ENCODE data around the gene CPSF3.

Gene CPSF3

DNA sequence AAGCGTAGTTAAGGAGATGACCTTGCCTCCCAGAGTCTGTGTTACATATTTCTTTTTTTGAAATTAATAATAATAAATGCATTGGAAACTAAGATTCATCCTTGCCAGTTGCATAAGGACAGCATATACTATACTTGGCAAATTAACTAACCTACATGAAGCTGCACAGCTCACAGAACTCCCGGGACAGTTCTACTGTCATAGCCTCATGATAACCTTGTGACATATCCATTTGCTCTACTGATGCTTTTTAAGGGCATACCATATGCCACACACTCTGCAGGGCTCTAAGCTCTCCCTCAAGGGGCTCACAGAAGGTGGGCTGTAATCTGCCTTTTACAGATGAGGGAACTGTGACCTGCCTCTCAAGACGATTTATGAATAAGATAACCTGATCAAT, 3.9 kb upstream of the CPSF3 start:
- DNase-seq (ENCODE audit: low read depth, low spot score) = no peak

DNA sequence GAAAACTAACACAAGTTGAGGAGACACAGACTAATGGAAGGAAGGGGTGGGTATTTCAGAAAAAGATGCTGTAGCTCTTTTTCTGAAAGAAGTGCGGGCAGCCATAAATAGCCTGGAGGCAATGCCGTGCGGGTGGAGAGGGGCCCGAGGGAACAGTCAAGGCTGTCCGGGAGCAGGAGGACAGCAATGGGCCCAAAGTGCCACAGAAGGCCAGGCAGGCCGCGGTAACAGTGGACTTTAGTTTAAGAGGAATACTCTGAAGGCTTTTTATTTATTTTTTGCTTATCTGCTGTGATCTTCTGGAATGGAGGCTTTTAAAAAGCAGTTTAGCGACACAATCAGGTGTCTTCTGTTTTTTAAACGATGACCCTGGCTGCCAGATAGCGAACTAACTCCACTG, 3.0 kb upstream of the CPSF3 start:
- DNase-seq (ENCODE audit: low read depth, low spot score) = no peak

DNA sequence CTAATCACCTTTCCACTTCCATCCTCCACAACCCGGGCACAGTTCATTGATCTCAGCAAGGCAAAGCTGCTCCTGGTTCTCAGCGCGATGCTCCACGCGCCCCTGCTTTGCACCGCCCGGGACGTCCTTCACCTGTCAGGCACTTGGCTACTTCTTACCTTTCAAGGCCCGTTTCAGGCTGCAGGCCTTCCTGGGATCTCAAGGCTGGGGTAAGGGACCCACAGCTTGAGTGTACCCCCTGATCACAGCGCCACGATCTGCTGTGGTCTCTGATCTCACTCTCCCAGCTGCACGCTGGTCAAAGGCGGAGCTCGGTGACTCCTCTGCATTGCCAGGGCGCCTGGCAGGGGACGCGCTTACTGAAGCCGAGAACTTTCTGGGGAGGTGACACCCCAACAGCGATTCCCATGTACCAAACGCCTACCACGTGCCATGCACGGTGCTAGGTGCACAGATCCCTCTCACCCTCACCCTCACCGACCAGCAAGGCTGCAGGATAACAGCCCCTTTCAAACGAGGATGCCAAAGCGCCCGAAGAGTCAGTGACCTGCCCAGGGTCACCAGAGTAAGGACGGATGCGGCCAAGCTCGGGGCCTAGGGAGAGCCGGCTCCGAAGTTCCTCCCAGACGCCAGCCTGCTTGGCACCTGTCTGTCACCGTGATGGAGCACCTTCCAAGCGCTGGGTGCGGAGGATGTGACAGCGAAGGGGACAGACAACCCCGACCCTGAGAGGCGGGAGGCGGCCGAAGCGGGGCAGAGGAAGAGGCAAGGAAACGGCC, 944 bp upstream of the CPSF3 start:
- no peak for DNase-seq (ENCODE audit: low read depth, low spot score)

DNA sequence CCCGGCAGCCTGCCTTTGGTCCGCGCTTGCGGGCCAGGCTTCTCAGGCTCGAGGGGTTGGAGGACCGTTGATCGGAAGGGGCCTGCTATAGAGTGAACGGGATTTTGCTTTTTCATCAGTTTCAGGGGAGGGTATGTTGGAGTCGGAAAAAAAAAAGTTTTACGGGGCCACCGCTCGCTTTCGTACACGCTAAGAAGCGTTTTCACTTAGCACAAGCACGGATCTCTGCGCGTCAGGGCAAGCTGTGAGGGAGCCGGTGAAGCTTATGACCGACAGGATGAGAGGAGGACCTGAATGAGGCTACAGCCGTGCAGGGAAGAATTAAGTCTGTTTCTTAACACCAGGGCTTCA, 443 bp downstream of the CPSF3 start:
- DNase-seq (ENCODE audit: low read depth, low spot score) = no peak

DNA sequence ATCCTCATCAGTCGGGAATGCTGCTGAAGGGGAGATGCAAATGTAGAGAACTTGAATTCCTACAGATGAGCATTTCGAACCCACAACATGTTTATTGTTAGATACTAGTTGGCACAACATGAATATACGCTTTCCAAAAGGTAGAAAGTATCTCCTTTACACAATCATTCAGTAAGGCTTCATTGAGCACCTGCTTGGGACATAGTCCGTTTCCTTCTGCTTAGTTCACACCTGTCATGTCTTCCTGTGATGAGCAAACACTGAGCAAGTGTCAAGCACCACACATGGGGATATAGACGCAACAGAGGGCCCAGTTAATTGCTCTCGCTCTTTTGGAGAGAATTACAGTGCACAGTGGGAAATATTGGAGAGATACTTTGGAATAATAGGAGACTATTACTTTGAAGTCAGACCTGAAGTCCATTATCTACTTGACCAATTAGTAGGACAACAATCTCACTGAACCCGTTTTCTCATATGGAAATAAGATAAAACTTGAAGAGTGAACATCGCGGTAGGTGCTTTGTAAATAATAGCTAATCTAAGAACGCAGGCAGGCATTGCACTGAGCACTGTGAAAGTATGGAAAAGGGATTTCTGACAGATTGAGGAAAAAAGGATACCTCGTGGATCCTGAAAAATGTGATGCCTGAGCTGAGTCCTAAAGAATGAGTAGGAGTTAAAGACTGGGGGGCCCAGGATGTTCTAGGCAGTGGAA, 1.2 kb downstream of the CPSF3 start:
- DNase-seq (ENCODE audit: low read depth, low spot score) = no peak

- DNase-seq (ENCODE audit: low read depth, low spot score) = no peak
Observed at GRCh38 chr2:9428965-9429577, 5.6 kb downstream of the CPSF3 start.

DNA sequence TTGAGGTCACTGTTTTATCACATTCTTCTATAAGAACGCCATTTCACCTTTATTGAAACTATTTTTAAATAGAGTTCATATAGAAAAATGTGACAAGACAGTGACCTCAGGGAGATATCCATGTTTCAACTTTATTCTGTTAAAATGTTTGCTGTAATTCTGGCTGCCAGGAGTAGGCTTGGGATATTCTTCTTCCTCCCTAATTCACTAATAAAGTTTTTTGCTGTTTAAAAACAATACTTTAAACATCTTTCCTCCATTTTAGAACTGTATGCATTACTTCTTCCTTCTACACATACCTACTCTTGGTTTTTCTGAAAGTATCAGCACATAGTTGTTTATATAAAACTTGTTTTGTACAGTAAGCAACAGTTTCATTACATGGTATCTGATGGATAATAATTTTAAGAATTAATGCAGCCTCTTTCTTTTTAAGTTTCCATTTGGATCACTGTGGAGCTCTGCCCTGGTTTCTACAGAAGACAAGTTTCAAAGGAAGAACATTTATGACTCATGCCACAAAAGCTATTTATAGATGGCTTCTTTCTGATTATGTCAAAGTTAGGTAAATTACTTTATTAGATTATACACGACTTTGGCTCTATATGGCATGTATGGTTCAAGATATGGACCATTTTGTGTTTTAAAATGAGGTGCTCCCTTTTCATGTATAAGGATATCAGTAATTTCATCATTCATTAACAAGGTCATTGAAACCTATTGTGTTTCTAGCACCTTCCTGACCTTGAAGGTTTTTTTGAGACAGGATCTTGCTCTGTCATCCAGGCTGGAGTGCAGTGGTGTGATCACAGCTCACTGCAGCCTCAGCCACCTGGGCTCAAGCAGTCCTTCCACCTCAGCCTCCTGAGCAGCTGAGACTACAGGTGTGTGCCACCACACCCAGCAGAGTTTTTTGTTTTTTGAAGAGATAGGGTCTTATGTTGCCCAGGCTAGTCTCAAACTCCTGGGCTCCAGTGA, 7.2 kb downstream of the CPSF3 start:
- no peak for DNase-seq (ENCODE audit: low read depth, low spot score)

DNA sequence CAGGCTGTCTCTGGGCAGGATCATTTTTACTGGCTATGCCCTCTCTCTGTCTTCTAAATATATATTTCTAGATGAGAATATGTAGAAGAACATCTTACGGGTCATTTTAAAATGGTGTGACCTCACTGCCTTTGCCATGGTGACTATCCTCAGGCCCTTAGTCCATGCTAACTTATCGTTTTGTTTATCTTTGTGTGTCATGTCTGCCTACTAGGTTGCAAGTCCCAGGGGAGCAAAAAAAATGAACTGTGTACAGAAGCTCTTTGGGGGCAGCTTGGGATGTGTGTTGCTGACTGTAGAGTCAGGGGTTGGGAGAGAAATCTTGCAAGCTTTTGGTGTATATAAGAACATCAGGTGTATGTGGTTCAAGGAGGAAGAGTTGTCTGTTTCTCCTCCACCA, 11.0 kb downstream of the CPSF3 start:
- DNase-seq (ENCODE audit: low read depth, low spot score) = no peak

DNA sequence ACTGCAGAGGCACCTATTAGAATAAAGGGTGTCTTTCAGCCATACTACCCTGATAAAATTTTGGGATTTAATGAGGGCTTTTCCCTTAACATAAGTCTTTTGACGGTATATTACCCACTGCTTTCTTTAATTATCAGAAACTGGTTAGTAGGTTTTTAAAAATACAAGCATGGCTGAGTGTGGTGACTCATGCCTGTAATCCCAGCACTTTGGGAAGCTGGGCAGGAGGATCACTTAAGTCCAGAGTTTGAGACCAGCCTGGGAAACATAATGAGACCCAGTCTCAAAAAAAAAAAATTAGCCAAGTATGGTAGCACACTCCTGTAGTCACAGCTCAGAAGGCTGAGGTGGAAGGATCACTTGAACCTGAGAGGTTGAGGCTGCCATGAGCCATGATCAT, 16.1 kb downstream of the CPSF3 start:
- DNase-seq (ENCODE audit: low read depth, low spot score) = no peak

DNA sequence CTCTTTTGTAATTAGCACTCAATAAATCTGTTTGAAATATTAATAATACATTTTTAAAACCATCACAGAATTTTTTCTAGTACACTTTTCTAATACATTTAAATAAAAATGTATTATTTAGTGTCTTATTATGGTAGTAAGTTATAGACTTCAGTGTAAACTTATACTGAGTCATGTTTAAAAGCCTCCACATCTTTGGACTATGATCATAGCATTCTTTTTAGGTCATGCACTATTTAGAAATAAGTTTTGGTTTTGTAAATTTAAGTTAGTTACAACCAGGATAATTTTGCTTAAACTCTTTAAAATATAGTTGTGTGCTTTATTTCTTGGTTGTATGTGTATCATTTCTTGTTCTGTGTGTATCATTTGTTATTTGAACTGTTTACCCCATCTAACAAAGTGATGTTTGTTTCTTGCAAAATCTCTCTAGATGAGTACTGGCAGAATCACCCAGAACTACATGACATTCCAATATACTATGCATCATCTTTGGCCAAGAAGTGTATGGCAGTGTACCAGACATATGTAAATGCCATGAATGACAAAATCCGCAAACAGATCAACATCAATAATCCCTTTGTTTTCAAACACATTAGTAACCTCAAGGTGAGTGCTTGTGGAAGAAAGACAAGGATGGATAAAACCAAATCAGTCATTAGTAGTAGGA, 16.7 kb downstream of the CPSF3 start:
- no peak for DNase-seq (ENCODE audit: low read depth, low spot score)

- no peak for DNase-seq (ENCODE audit: low read depth, low spot score)
Observed at GRCh38 chr2:9441556-9441955, 18.1 kb downstream of the CPSF3 start.

DNA sequence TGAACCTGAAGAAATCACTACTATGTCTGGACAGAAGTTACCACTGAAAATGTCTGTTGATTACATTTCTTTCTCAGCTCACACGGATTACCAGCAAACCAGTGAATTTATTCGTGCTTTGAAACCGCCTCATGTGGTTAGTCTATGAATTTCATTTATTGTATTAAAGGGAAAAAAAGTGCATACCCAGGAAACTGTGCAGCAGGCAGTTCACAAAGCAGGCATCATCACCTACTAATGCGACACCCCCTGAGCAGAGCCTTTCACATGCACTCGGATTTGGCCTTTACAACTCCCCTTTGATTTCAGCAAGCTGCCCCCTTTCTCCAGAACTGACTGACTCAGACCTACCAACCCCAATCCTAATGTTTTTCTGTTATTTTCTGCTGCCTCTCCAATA, 20.1 kb downstream of the CPSF3 start:
- no peak for DNase-seq (ENCODE audit: low read depth, low spot score)

DNA sequence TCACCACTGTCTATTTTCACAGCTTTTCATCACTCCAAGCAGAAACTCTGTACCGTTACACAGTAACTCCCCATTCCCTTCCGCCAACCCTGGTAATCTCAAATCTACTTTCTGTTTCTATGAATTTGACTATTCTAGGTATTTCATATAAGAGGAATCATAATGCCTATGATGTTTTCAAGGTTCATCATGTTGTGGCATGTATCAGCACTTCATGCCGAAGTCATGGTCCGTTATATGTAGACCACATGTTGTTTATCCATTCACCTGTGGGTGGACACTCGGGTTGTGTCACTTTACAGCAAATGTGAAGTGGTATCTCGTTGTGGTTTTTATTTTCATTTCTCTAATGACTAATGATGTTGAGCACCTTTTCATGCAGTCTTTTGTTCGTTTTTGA, 21.6 kb downstream of the CPSF3 start:
- no peak for DNase-seq (ENCODE audit: low read depth, low spot score)

GRCh38 chr2:9451231-9451630, 27.8 kb downstream of the CPSF3 start:
- no peak for DNase-seq (ENCODE audit: low read depth, low spot score)

DNA sequence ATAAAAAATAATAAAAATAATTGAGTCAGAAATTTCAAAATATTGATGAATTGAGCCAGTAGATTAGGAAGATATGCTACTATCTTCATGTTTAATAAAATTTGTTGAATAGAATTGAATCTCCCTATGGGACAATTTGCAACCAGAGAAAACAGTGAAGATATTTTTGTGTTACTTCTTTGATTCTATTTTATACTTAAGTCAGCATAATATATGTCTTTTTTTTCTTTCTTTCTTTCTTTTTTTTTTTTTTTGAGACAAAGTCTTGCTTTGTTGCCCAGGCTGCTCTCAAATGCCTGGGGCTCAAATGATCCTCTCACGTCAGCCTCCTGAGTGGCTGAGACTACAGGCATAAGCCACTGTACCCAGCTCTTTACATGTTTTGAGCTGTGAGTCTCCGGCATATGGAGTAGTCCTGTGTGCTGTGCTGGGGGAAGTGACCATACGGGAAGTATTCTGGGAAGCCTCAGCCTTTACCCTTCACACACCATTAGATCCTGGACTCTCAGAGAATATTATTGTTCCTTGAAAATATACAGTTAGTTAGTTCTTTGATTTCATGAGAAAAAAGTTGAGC, 37.1 kb downstream of the CPSF3 start:
- no peak for DNase-seq (ENCODE audit: low read depth, low spot score)

GRCh38 chr2:9461079-9461478, 37.6 kb downstream of the CPSF3 start:
- DNase-seq (ENCODE audit: low read depth, low spot score) = no peak

DNA sequence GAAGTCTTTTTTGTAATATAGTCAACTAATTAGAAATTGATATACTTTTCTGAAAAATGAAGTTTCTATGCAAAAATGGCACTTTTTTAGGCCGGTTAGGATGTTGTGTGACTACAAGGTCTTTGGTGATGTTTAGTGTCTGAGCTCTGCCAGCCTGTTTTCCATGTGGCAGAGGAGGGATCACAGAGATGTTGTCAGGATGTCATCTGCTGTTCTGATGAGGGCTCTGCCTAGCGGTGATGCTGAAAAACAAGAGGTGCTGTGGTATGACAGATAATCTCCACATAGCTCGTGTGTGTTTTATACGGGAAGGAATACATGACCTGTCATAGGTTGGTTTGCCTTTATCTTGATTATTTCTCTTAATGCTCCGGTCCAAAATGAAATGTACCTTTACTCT, 38.9 kb downstream of the CPSF3 start:
- DNase-seq (ENCODE audit: low read depth, low spot score) = no peak

- no peak for DNase-seq (ENCODE audit: low read depth, low spot score)
Observed at GRCh38 chr2:9462886-9463697, 39.6 kb downstream of the CPSF3 start.

GRCh38 chr2:9463698-9464034, 40.2 kb downstream of the CPSF3 start:
- DNase-seq (ENCODE audit: low read depth, low spot score) = no peak

- DNase-seq (ENCODE audit: low read depth, low spot score) = no peak
Observed at GRCh38 chr2:9465170-9465569, 41.7 kb downstream of the CPSF3 start.
